HL-60 (cell line): ENCODE measurements around the gene CXCR6.

ENCODE experiments used
- CTCF ChIP-seq: IDR thresholded peaks from one replicate; pipeline ENCODE4 v1.5.1; 2011; ENCODE audit warnings: low read length, control low read depth, inconsistent platforms; ENCODE audit not compliant: insufficient read depth
- GABPA ChIP-seq: IDR thresholded peaks from 2 replicates; pipeline ENCODE4 v1.6.1; 2012; ENCODE audit warnings: low read depth
- POLR2AphosphoS5 ChIP-seq: IDR thresholded peaks from 2 replicates; pipeline ENCODE4 v1.6.1; 2012; ENCODE audit warnings: low read depth
- TF ChIP-seq, protein P1 (sequence below): IDR thresholded peaks from 2 replicates; pipeline ENCODE4 v1.6.1; 2012; ENCODE audit warnings: low read depth; ENCODE audit not compliant: insufficient replicate concordance

- TF ChIP-seq CTCF (no peak), GABPA (no peak), POLR2AphosphoS5 (no peak)
- TF ChIP-seq, protein P1, sequence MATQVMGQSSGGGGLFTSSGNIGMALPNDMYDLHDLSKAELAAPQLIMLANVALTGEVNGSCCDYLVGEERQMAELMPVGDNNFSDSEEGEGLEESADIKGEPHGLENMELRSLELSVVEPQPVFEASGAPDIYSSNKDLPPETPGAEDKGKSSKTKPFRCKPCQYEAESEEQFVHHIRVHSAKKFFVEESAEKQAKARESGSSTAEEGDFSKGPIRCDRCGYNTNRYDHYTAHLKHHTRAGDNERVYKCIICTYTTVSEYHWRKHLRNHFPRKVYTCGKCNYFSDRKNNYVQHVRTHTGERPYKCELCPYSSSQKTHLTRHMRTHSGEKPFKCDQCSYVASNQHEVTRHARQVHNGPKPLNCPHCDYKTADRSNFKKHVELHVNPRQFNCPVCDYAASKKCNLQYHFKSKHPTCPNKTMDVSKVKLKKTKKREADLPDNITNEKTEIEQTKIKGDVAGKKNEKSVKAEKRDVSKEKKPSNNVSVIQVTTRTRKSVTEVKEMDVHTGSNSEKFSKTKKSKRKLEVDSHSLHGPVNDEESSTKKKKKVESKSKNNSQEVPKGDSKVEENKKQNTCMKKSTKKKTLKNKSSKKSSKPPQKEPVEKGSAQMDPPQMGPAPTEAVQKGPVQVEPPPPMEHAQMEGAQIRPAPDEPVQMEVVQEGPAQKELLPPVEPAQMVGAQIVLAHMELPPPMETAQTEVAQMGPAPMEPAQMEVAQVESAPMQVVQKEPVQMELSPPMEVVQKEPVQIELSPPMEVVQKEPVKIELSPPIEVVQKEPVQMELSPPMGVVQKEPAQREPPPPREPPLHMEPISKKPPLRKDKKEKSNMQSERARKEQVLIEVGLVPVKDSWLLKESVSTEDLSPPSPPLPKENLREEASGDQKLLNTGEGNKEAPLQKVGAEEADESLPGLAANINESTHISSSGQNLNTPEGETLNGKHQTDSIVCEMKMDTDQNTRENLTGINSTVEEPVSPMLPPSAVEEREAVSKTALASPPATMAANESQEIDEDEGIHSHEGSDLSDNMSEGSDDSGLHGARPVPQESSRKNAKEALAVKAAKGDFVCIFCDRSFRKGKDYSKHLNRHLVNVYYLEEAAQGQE: no peak
Observed at GRCh38 chr3:45993421-45994027, 50.3 kb downstream of the CXCR6 start.
